ENCODE data around the gene MYO5A.
"Not testable (repeated sequence)": the region's sequence is repeated elsewhere in the genome, so short reads cannot be mapped to it uniquely, and the experiment has no call there.

Gene MYO5A

GRCh38 chr15:52528564-52529340, at the start of gene MYO5A:
MYO5A (minus strand) TSS chr15:52528880; CDS start chr15:52528806, 74 bp downstream.
- peak; percentile 80 for DNase-seq

DNA sequence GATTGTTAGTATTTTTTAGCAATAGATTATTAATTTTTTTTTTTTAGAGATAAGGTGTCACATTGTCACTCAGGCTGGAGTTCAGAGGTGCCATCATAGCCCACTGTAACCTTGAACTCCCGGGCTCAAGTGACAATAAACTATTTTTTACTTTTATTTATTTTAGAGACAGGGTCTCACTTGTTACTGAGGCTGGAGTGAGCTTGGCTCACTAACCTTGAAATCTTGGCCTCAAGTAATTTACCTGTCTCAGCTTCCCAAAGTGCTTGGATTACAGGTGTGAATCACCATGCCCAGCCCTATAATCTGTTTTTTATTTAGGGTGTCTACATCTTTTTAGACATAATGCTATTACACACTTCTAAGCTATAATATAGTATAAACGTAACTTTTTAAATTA, 48.0 kb upstream of the MYO5A start:
- DNase-seq = no peak

GRCh38 chr15:52575573-52575972, 46.9 kb upstream of the MYO5A start:
- DNase-seq = not testable (repeated sequence)

- DNase-seq = no peak
Measured at GRCh38 chr15:52575072-52575471, 46.4 kb upstream of the MYO5A start.

GRCh38 chr15:52574623-52575022, 45.9 kb upstream of the MYO5A start:
- not testable (repeated sequence) for DNase-seq

DNA sequence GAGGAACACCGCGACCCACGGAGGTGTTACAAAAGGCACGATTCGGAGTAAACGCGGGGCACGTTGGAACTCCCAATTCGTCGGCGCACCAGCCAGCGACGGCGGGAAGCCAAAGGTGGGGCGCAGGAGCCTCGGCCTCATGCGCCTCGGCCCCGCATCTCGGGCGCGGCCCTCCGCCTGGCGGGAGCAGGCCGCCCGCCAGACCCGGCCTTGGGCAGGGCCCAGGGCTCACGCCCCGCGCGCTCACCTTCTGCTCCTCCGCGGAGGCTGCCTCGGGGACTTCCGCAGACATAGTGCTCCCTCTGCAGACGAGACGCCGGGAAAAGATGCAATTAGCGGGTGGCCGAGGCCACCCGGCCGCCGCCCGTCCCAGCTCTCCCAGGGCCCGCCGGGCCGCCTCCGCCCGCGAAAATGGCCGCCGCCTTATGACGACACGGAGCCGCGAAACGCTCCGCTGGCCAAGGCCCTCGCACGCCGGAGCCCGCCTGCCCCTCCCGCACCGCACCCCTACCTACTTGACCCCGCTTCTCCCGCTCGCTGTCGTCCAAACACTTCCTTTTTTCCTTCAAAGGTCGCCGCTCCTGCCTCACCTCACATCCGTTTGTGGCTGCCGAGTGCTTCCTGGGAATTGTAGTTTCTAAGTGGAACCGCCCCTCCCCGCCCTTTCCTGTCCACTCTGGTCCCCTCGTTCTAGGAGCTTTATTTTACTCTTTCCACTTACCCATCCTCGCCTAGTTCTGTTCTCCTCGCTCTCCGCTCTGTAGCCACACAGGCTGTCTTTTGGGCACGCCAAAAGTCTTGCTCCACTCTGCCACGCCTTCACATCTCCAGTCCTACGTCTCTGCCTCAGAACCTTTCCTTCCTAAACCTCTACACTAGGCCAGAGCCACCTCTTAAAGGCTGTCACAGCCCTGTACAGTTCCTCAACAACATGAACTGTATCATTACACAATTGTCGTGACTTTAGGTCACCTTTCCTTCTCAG, 40.2 kb upstream of the MYO5A start, which contains the start of gene ARPP19:
ARPP19 (minus strand) TSS at position 430 of the 985 bp plus-strand sequence; CDS start at position 292, 138 bp downstream.
- peak; percentile 71 for DNase-seq

- peak; percentile 51 for DNase-seq
Measured at GRCh38 chr15:52567871-52568600, 39.4 kb upstream of the MYO5A start.

GRCh38 chr15:52566889-52567288, 38.2 kb upstream of the MYO5A start:
- no peak for DNase-seq

GRCh38 chr15:52565417-52566358, 37.0 kb upstream of the MYO5A start:
- DNase-seq = not testable (repeated sequence)

DNA sequence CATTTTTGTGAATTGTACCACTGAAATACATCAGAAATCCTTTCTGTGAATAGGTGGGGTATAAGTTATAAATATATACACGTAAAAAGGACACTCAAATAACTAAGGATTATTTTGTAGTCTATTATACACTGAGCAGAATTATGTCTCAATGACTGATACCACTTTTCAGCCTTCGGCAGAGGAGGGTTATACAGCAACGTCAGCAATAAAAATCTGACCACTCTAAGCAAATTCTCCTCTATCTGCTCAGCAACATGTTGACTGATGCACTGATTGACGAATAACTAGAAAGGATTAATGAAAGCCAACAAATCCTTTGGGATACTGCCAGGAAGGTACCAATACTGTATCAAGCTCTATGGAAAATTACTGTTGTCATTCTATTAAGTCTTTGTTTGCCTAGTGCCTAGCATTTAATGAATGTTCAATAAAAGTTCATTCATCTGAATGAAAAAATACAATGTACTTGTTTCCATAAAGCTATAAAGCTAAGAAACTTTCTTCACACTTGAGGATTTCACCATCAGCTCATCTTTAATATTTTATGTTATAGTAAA, 34.9 kb upstream of the MYO5A start:
- no peak for DNase-seq

GRCh38 chr15:52559575-52559974, 30.9 kb upstream of the MYO5A start:
- peak; percentile 22 for DNase-seq

- DNase-seq = no peak
Measured at GRCh38 chr15:52559022-52559421, 30.3 kb upstream of the MYO5A start.

GRCh38 chr15:52558196-52558595, 29.5 kb upstream of the MYO5A start:
- DNase-seq = peak; percentile 28

GRCh38 chr15:52557274-52557641, 28.6 kb upstream of the MYO5A start:
- DNase-seq = no peak

DNA sequence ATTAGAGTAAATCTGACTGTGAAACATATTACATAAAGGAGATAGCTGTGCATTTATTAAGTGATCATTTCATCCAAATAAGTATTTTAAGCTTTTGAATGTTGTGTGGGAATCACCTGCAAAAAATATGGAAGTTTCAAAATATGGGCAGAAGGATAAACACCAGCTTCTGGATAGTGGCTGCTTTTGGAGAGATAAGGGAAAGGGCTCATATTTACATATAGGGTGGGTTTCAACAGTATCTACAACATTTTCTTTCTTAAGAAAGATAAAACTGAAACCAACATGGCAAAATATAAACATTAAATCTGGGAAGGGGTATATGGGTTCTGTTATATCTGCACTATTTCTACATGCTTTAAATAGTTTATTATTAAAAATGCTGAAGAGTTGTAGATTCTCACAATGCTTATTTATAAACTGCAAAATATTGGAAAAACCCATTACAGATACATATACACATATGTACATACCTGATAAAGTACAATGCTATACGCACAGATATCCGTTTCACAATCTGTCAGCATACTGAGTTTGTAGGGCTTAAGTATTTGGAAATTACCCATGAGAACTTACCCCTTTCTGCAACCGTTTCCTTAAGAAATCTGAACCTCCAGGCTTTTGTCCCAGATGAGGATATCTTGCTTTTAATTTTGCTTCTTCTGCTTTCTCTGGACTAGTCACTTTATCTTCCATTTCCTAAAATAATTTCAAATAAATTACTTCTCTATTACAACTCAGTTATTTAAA, 28.0 kb upstream of the MYO5A start:
- DNase-seq = no peak

GRCh38 chr15:52552303-52552702, 23.6 kb upstream of the MYO5A start:
- DNase-seq = no peak

DNA sequence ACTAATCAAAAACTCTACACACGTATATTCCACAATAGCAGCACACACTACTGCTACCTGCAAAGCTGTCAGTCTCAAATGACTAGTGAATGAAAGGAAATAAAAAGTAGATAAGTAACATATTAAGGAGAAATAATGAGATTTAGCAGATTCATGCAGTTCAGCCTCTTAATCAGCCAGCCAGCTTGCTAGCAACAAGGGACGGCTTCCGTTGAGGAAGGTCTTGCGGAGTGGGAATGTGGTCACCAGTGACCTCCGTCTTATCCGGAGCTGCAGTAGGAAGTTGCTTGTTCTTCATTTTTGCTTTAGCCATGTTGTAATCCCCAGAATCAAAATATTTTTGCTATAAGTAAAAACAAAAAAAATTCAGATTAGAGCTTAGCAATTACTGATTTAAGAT, 23.1 kb upstream of the MYO5A start:
- DNase-seq = no peak

- not testable (repeated sequence) for DNase-seq
Measured at GRCh38 chr15:52551186-52551585, 22.5 kb upstream of the MYO5A start.

DNA sequence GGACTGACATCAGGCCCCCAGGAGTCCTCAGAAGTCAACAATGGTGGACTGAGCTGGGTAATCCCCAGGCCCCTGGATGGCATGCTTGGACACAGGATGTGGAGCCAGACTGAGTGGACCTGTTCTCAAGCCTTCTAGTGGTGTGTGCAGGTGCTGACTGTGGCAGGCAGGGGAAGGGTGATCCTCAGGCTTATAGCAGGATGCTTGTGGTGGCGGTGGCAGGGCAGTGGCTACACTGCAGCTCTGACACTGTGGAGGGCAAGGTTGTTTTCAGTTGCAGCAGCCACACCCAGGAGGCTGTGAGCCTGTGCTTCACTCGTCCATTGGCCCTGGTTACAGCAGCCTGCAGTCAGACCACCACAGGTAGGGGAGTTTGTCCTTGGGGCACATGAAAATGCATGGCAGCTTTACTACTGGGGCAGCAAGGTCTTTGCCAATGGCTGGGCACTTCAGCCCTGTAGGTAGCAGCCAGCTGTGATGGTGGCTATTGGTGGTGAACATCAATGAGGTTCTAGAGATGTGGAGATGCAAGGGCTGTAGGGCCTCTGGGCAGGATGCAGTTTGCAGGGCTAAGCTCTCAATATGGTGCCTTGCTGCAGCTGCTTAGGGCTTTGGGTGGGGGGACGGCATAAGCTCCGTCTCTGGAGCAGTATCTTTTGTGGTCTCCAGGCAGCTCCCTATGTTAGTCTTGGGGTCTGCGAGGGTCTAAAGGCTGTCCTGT, 17.5 kb upstream of the MYO5A start:
- no peak for DNase-seq

Data from activated CD8-positive, alpha-beta memory T cell treated with anti-CD3 and anti-CD28 coated beads, Interleukin-2, amount 50 U/mL, for 4 hours (primary cell).